CD8-positive, alpha-beta memory T cell (primary cell): ENCODE results near the gene POLG2. TPM values are rescaled to one million over a fixed set of nuclear protein-coding genes. Genes with fewer than 3 reads are reported as not detected.

Source experiments
- CTCF ChIA-PET: fragments of 350-600 bp; sonication (Branson Sonifier 250); formaldehyde crosslinking; loops from one replicate; lab custom pipeline; 2021; ENCODE audit warnings: antibody characterized with exemption; lab: Charles Lee
- POLR2A ChIA-PET: fragments of 350-600 bp; sonication (Branson Sonifier 250); formaldehyde crosslinking; loops from one replicate; lab custom pipeline; 2021; ENCODE audit warnings: antibody characterized with exemption; lab: Charles Lee
- DNase-seq, 5 donors: peaks; one replicate each; pipeline versions ENCODE4 v3.0.0 to v3.0.0-alpha.2; 2020 to 2022; ENCODE audit warnings: mixed read lengths in 1 of 5
- H3K27ac ChIP-seq: one replicate; pipeline ENCODE4 v1.7.0; 2013; ENCODE audit warnings: low read depth, mild to moderate bottlenecking, low read length, moderate library complexity
- H3K27me3 ChIP-seq: 2 replicates; pipeline ENCODE4 v1.7.0; 2013; ENCODE audit warnings: low read length, mild to moderate bottlenecking; ENCODE audit not compliant: insufficient read depth, poor library complexity, severe bottlenecking
- H3K36me3 ChIP-seq: 2 replicates; pipeline ENCODE4 v1.7.0; 2013; ENCODE audit warnings: mild to moderate bottlenecking, low read length, moderate library complexity; ENCODE audit not compliant: insufficient read depth
- H3K4me1 ChIP-seq: 2 replicates; pipeline ENCODE4 v1.7.0; 2013; ENCODE audit warnings: mild to moderate bottlenecking, low read length, moderate library complexity; ENCODE audit not compliant: insufficient read depth
- H3K4me3 ChIP-seq: 2 replicates; pipeline ENCODE4 v1.7.0; 2013; ENCODE audit warnings: mild to moderate bottlenecking, low read length
- H3K9me3 ChIP-seq: 2 replicates; pipeline ENCODE4 v1.7.0; 2013; ENCODE audit warnings: mild to moderate bottlenecking, low read length
- H3K27ac Mint-ChIP-seq, 8 donors: one replicate each; pipeline ENCODE4 v1.8.0; 2020 to 2021; ENCODE audit warnings: mixed read lengths in 8 of 8, mild to moderate bottlenecking in 6 of 8, inconsistent platforms in 3 of 8, moderate library complexity in 3 of 8
- H3K27me3 Mint-ChIP-seq, 2 donors: one replicate each; pipeline ENCODE4 v1.8.0; 2020 to 2021; ENCODE audit warnings: mixed read lengths in 2 of 2, mild to moderate bottlenecking in 1 of 2, moderate library complexity in 1 of 2
- H3K36me3 Mint-ChIP-seq, 3 donors: one replicate each; pipeline ENCODE4 v1.8.0; 2020 to 2021; ENCODE audit warnings: mixed read lengths in 3 of 3, inconsistent platforms in 1 of 3, mild to moderate bottlenecking in 1 of 3
- H3K4me1 Mint-ChIP-seq, 3 donors: one replicate each; pipeline ENCODE4 v1.8.0; 2020 to 2021; ENCODE audit warnings: mixed read lengths in 3 of 3, inconsistent platforms in 1 of 3, mild to moderate bottlenecking in 1 of 3
- H3K4me3 Mint-ChIP-seq, 7 donors: one replicate each; pipeline ENCODE4 v1.8.0; 2020 to 2021; ENCODE audit warnings: mixed read lengths in 7 of 7, mild to moderate bottlenecking in 6 of 7, moderate library complexity in 4 of 7, inconsistent platforms in 2 of 7
- H3K9me3 Mint-ChIP-seq, 5 donors: one replicate each; pipeline ENCODE4 v1.8.0; 2020 to 2022; ENCODE audit warnings: mixed read lengths in 5 of 5, mild to moderate bottlenecking in 3 of 5, moderate library complexity in 2 of 5, inconsistent platforms in 1 of 5
- polyA plus RNA-seq: library from polyadenylated mRNA; unstranded; fragments of 300-500 nt; fragmentation: Illumina TruSeq; gene quantifications from one replicate; pipeline ENCODE4 v1.2.3, GENCODE V29; 2021
- total RNA-seq, 2 experiments: library from RNA; stranded (reverse); gene quantifications; one replicate each; pipeline ENCODE4 v1.2.3, GENCODE V29; 2021

POLG2 gene
- total and polyA plus RNA-seq, 3 experiments from 2014 or later, result 5.3 to 26.5 (median 26.4) TPM

GRCh38 chr17:64534187-64534586 lies 37.3 kb upstream of the POLG2 start:
- H3K27ac ChIP-seq, result no peak overlapping the region
- no peaks in the 10 kb centered on the region for H3K4me1 Mint-ChIP-seq
- no peak for DNase-seq
- peaks cover 68% of the 10 kb centered on the region for H3K36me3 ChIP-seq
- peaks cover 5 to 91% (median 24%) of the 10 kb centered on the region in 3 donors for H3K36me3 Mint-ChIP-seq
- no peaks in the 10 kb centered on the region for H3K27me3 Mint-ChIP-seq
- H3K27me3 ChIP-seq, result no peaks in the 10 kb centered on the region
- peak overlapping the region in 2 of 8 donors; percentile 6 to 70 for H3K27ac Mint-ChIP-seq
- no peaks in the 10 kb centered on the region for H3K4me1 ChIP-seq
- H3K9me3 Mint-ChIP-seq, result no peaks in the 10 kb centered on the region
- no peaks in the 10 kb centered on the region for H3K9me3 ChIP-seq
- H3K4me3 ChIP-seq, result no peak overlapping the region
- POLR2A ChIA-PET, result no interaction called here
- no peak overlapping the region for H3K4me3 Mint-ChIP-seq
- CTCF ChIA-PET, result interaction anchor here (1.1 to 1.2 kb wide), 2 partner anchors 116 to 243 kb away, joined by 3 read pairs; no protein-coding TSS in a partner anchor

- Mint-ChIP-seq H3K27ac (peak overlapping the region in 5 of 8 donors; percentile 38 to 70 (median 45)), H3K27me3 (no peaks in the 10 kb centered on the region), H3K36me3 (peaks cover 5 to 93% (median 26%) of the 10 kb centered on the region in 3 donors), H3K9me3 (no peaks in the 10 kb centered on the region), H3K4me1 (no peaks in the 10 kb centered on the region), H3K4me3 (no peak overlapping the region)
- no peak overlapping the region for H3K4me3 ChIP-seq
- H3K9me3 ChIP-seq, result no peaks in the 10 kb centered on the region
- no peak for DNase-seq
- ChIA-PET CTCF (interaction anchor here (1.1 to 1.2 kb wide), 2 partner anchors 116 to 243 kb away, joined by 3 read pairs; no protein-coding TSS in a partner anchor), POLR2A (no interaction called here)
- no peak overlapping the region for H3K27ac ChIP-seq
- H3K27me3 ChIP-seq, result no peaks in the 10 kb centered on the region
- H3K4me1 ChIP-seq, result no peaks in the 10 kb centered on the region
- H3K36me3 ChIP-seq, result peaks cover 72% of the 10 kb centered on the region
Measured at GRCh38 chr17:64533784-64534183, 36.9 kb upstream of the POLG2 start.

- no peaks in the 10 kb centered on the region for H3K27me3 Mint-ChIP-seq
- H3K27ac ChIP-seq, result no peak overlapping the region
- ChIA-PET POLR2A (interaction anchor here (0.6 kb wide), 1 partner anchor 101 kb away, joined by 4 read pairs; no protein-coding TSS in a partner anchor), CTCF (interaction anchor here (1.0 to 1.4 kb wide), 3 partner anchors 17 to 86 kb away, joined by 3 to 4 read pairs (median 3); no protein-coding TSS in a partner anchor)
- peaks cover 5 to 95% (median 31%) of the 10 kb centered on the region in 3 donors for H3K36me3 Mint-ChIP-seq
- no peaks in the 10 kb centered on the region for H3K9me3 Mint-ChIP-seq
- H3K4me1 ChIP-seq, result no peaks in the 10 kb centered on the region
- DNase-seq, result no peak
- H3K27me3 ChIP-seq, result no peaks in the 10 kb centered on the region
- peak overlapping the region in 3 of 8 donors; percentile 40 to 74 (median 42) for H3K27ac Mint-ChIP-seq
- H3K4me3 ChIP-seq, result no peak overlapping the region
- H3K4me3 Mint-ChIP-seq, result no peak overlapping the region
- no peaks in the 10 kb centered on the region for H3K4me1 Mint-ChIP-seq
- H3K9me3 ChIP-seq, result no peaks in the 10 kb centered on the region
- peaks cover 69% of the 10 kb centered on the region for H3K36me3 ChIP-seq
Measured at GRCh38 chr17:64532409-64532808, 35.6 kb upstream of the POLG2 start.

GRCh38 chr17:64531955-64532371 lies 35.1 kb upstream of the POLG2 start:
- no peaks in the 10 kb centered on the region for H3K9me3 ChIP-seq
- no peaks in the 10 kb centered on the region for H3K4me1 ChIP-seq
- no peak for DNase-seq
- peaks cover 66% of the 10 kb centered on the region for H3K36me3 ChIP-seq
- peaks cover 5 to 94% (median 30%) of the 10 kb centered on the region in 3 donors for H3K36me3 Mint-ChIP-seq
- no peaks in the 10 kb centered on the region for H3K27me3 Mint-ChIP-seq
- peaks cover 0 to 2% (median 0%) of the 10 kb centered on the region in 3 donors for H3K4me1 Mint-ChIP-seq
- H3K27me3 ChIP-seq, result no peaks in the 10 kb centered on the region
- H3K9me3 Mint-ChIP-seq, result no peaks in the 10 kb centered on the region
- no peak overlapping the region for H3K27ac ChIP-seq
- H3K4me3 Mint-ChIP-seq, result no peak overlapping the region
- CTCF ChIA-PET, result interaction anchor here (1.4 kb wide), 1 partner anchor 16 kb away, joined by 4 read pairs; no protein-coding TSS in a partner anchor
- POLR2A ChIA-PET, result no interaction called here
- no peak overlapping the region for H3K4me3 ChIP-seq
- peak overlapping the region in 3 of 8 donors; percentile 40 to 74 (median 42) for H3K27ac Mint-ChIP-seq

- Histone ChIP-seq H3K27me3 (no peaks in the 10 kb centered on the region), H3K4me3 (no peak overlapping the region), H3K36me3 (peaks cover 70% of the 10 kb centered on the region), H3K27ac (no peak overlapping the region), H3K9me3 (no peaks in the 10 kb centered on the region), H3K4me1 (no peaks in the 10 kb centered on the region)
- Mint-ChIP-seq H3K4me3 (no peak overlapping the region), H3K36me3 (peaks cover 8 to 91% (median 38%) of the 10 kb centered on the region in 3 donors), H3K27ac (peak overlapping the region in 1 of 8 donors; percentile 75), H3K4me1 (peaks cover 0 to 5% (median 0%) of the 10 kb centered on the region in 3 donors), H3K9me3 (no peaks in the 10 kb centered on the region), H3K27me3 (no peaks in the 10 kb centered on the region)
- ChIA-PET POLR2A (no interaction called here), CTCF (interaction anchor here (1.4 kb wide), 1 partner anchor 109 kb away, joined by 5 read pairs; no protein-coding TSS in a partner anchor)
- no peak for DNase-seq
Measured at GRCh38 chr17:64529221-64529620, 32.4 kb upstream of the POLG2 start.

GRCh38 chr17:64527914-64528313 lies 31.1 kb upstream of the POLG2 start:
- Histone ChIP-seq H3K4me1 (no peaks in the 10 kb centered on the region), H3K9me3 (no peaks in the 10 kb centered on the region), H3K4me3 (no peak overlapping the region), H3K36me3 (peaks cover 74% of the 10 kb centered on the region), H3K27me3 (no peaks in the 10 kb centered on the region), H3K27ac (no peak overlapping the region)
- Mint-ChIP-seq H3K36me3 (peaks cover 7 to 89% (median 41%) of the 10 kb centered on the region in 3 donors), H3K27me3 (no peaks in the 10 kb centered on the region), H3K27ac (peak overlapping the region in 2 of 8 donors; percentile 5 to 91), H3K4me1 (peaks cover 3 to 5% (median 5%) of the 10 kb centered on the region in 3 donors), H3K4me3 (no peak overlapping the region), H3K9me3 (no peaks in the 10 kb centered on the region)
- no peak for DNase-seq
- POLR2A ChIA-PET, result no interaction called here
- CTCF ChIA-PET, result interaction anchor here (1.1 kb wide), 1 partner anchor 20 kb away, joined by 4 read pairs; no protein-coding TSS in a partner anchor

GRCh38 chr17:64520359-64520758 lies 23.5 kb upstream of the POLG2 start:
- H3K4me1 Mint-ChIP-seq, result peaks cover 8 to 28% (median 14%) of the 10 kb centered on the region in 3 donors
- ChIA-PET CTCF (no interaction called here), POLR2A (interaction anchor here (0.7 kb wide), 1 partner anchor 15 kb away, joined by 3 read pairs; no protein-coding TSS in a partner anchor)
- Histone ChIP-seq H3K4me3 (no peak overlapping the region), H3K9me3 (no peaks in the 10 kb centered on the region), H3K27ac (no peak overlapping the region), H3K36me3 (peaks cover 43% of the 10 kb centered on the region), H3K27me3 (no peaks in the 10 kb centered on the region), H3K4me1 (no peaks in the 10 kb centered on the region)
- peaks cover 0 to 81% (median 15%) of the 10 kb centered on the region in 3 donors for H3K36me3 Mint-ChIP-seq
- DNase-seq, result no peak
- H3K27ac Mint-ChIP-seq, result no peak overlapping the region
- H3K4me3 Mint-ChIP-seq, result no peak overlapping the region
- H3K9me3 Mint-ChIP-seq, result no peaks in the 10 kb centered on the region
- no peaks in the 10 kb centered on the region for H3K27me3 Mint-ChIP-seq

GRCh38 chr17:64519601-64520000 lies 22.7 kb upstream of the POLG2 start:
- DNase-seq, result no peak
- H3K4me1 Mint-ChIP-seq, result peaks cover 14 to 34% (median 19%) of the 10 kb centered on the region in 3 donors
- no peak overlapping the region for H3K27ac ChIP-seq
- peaks cover 48% of the 10 kb centered on the region for H3K36me3 ChIP-seq
- peak overlapping the region in 1 of 8 donors; percentile 84 for H3K27ac Mint-ChIP-seq
- H3K27me3 ChIP-seq, result no peaks in the 10 kb centered on the region
- no peak overlapping the region for H3K4me3 Mint-ChIP-seq
- CTCF ChIA-PET, result interaction anchor here (1.0 kb wide), 1 partner anchor 16 kb away, joined by 3 read pairs; no protein-coding TSS in a partner anchor
- H3K9me3 ChIP-seq, result no peaks in the 10 kb centered on the region
- POLR2A ChIA-PET, result interaction anchor here (0.7 kb wide), 1 partner anchor 14 kb away, joined by 3 read pairs; no protein-coding TSS in a partner anchor
- peaks cover 0 to 84% (median 20%) of the 10 kb centered on the region in 3 donors for H3K36me3 Mint-ChIP-seq
- no peaks in the 10 kb centered on the region for H3K27me3 Mint-ChIP-seq
- no peaks in the 10 kb centered on the region for H3K9me3 Mint-ChIP-seq
- no peak overlapping the region for H3K4me3 ChIP-seq
- no peaks in the 10 kb centered on the region for H3K4me1 ChIP-seq
